Measurements from ENCODE around the gene IP6K3. TPM values are rescaled to one million over a fixed set of nuclear protein-coding genes. Genes with fewer than 3 reads are reported as not detected.

IP6K3 gene
- polyA plus RNA-seq, 1 of the 3 experiments (the other 2 are of a cell fraction): 0.21 TPM

DNA sequence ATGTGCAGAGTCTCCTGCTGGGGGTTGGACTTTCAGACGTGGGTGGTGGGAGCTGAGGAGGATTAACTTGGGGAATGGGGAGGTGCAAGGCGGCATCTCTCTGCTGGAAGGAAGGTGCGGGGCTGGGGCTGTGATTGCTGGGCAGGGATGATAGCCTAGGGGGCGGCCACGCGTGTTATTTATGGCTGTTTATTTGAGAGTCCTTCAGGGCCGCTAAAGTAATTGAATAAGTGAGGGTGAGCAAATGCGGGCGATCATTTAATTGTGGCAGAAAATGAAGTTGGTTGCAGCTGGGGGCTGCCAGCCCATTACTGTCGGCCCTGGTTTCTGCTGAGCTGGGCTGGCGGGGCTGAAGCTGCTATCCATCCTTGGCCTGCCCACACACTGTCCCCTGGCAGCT, 7.5 kb upstream of the IP6K3 start:
- Histone ChIP-seq H3K9me3 (no peaks in the 10 kb centered on the region), H3K4me1 (ENCODE audit: control insufficient read depth in 1 of 2, insufficient read depth in 2 of 2, low read depth in 1 of 2, low read length in 1 of 2) (peaks cover 0 to 19% of the 10 kb centered on the region in 2 experiments; a peak in 1 of 4 replicates), H3K27me3 (ENCODE audit: insufficient read depth) (no peaks in the 10 kb centered on the region), H4K20me1 (ENCODE audit: insufficient read depth) (no peaks in the 10 kb centered on the region), H2AFZ (ENCODE audit: low read depth) (no peak overlapping the region), H3K36me3 (replicated peaks in 1 of 2; ENCODE audit: control insufficient read depth in 1 of 2, insufficient read depth in 2 of 2, low read length in 1 of 2) (no peaks in the 10 kb centered on the region), H3K9ac (no peak overlapping the region), H3K79me2 (ENCODE audit: insufficient read depth) (no peaks in the 10 kb centered on the region), H3K4me2 (no peak overlapping the region), H3K4me3 (ENCODE audit: low read depth in 2 of 2, low read length in 1 of 2) (no peak overlapping the region), H3K9me2 (no peaks in the 10 kb centered on the region), H3K27ac (ENCODE audit: low read depth in 2 of 2, low read length in 1 of 2) (no peak overlapping the region), H3F3A (replicated peaks; ENCODE audit: insufficient read depth) (no peaks in the 10 kb centered on the region)
- ChIA-PET POLR2A (no interaction called here), CTCF (interaction anchor here (0.9 to 5.2 kb wide), 6 partner anchors 8 to 401 kb away, joined by 3 to 39 read pairs (median 6); partner anchors contain the start of gene UQCC2)
- TF ChIP-seq RFX5 (IDR thresholded peaks at IDR 0.05; ENCODE audit: low read length) (no peak), MXI1 (IDR thresholded peaks at IDR 0.05; ENCODE audit: low read depth, low read length) (no peak), YY1 (IDR thresholded peaks at IDR 0.05; ENCODE audit: low read depth) (no peak), NRF1 (IDR thresholded peaks at IDR 0.05; ENCODE audit: low read depth, low read length) (no peak), CHD2 (IDR thresholded peaks at IDR 0.05; ENCODE audit: low read length, partially characterized antibody) (no peak), EP300 (IDR thresholded peaks at IDR 0.05; ENCODE audit: borderline replicate concordance in 1 of 2, low read depth in 1 of 2, low read length in 1 of 2) (no peak), RXRA (IDR thresholded peaks at IDR 0.05; ENCODE audit: borderline replicate concordance, low read depth) (no peak), TEAD4 (IDR thresholded peaks at IDR 0.05; ENCODE audit: borderline replicate concordance, insufficient read depth) (no peak), POLR2AphosphoS5 (IDR thresholded peaks at IDR 0.05; ENCODE audit: low read depth, low read length) (no peak), RCOR1 (IDR thresholded peaks at IDR 0.05; ENCODE audit: low read length) (no peak), JUND (IDR thresholded peaks at IDR 0.05) (no peak), RAD21 (IDR thresholded peaks at IDR 0.05; ENCODE audit: low read length) (no peak), SMC3 (IDR thresholded peaks at IDR 0.05; ENCODE audit: low read depth, low read length) (no peak), GATA2 (CRISPR knock-in tag; IDR thresholded peaks at IDR 0.05) (no peak)
- 72% methylated on average over 10 of the region's 11 CpGs for WGBS (ENCODE audit: low lambda C conversion rate)
- no peak for DNase-seq

DNA sequence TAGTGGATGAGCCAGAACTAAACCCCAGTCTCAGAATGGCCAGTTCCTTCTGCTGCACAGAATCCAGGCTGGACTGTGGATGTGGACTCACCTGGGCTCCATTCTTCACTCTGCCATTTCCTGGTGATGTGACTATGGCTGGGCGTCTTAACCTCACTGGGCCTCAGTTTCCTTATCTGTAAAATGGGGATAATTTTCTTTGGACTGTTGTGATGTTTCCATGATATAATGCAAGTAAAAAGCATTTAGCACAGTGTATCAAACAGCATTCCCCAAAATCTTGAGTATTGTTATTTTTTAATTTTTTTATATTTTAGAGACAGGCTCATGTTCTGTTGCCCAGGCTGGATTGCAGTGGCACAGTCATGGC, 5.9 kb upstream of the IP6K3 start:
- peaks cover 0 to 19% of the 10 kb centered on the region in 2 experiments; a peak in 1 of 4 replicates for H3K4me1 ChIP-seq (ENCODE audit: control insufficient read depth in 1 of 2, insufficient read depth in 2 of 2, low read depth in 1 of 2, low read length in 1 of 2)
- H3K9me3 ChIP-seq: no peaks in the 10 kb centered on the region
- no peak for DNase-seq
- H3K9ac ChIP-seq: no peak overlapping the region
- no peak overlapping the region for H3K4me2 ChIP-seq
- no peaks in the 10 kb centered on the region for H3K9me2 ChIP-seq
- ChIA-PET POLR2A (no interaction called here), CTCF (interaction anchor here (0.8 to 5.2 kb wide), 6 partner anchors 9 to 411 kb away, joined by 3 to 39 read pairs (median 3); no protein-coding TSS in a partner anchor)
- H3K4me3 ChIP-seq (ENCODE audit: low read depth in 2 of 2, low read length in 1 of 2): no peak overlapping the region
- H2AFZ ChIP-seq (ENCODE audit: low read depth): no peak overlapping the region
- 78% methylated on average over 1 of the region's 1 CpG for WGBS (ENCODE audit: low lambda C conversion rate)
- H3K27me3 ChIP-seq (ENCODE audit: insufficient read depth): no peaks in the 10 kb centered on the region
- H3K27ac ChIP-seq (ENCODE audit: low read depth in 2 of 2, low read length in 1 of 2): no peak overlapping the region
- no peaks in the 10 kb centered on the region for H3F3A ChIP-seq (replicated peaks; ENCODE audit: insufficient read depth)
- TF ChIP-seq EZH2phosphoT487 (IDR thresholded peaks at IDR 0.05; ENCODE audit: borderline replicate concordance, low read depth) (no peak), PBX3 (IDR thresholded peaks at IDR 0.05) (no peak), NRF1 (IDR thresholded peaks at IDR 0.05; ENCODE audit: low read depth, low read length) (no peak), MEF2A (IDR thresholded peaks at IDR 0.05; ENCODE audit: borderline replicate concordance, low read depth) (no peak), REST (IDR thresholded peaks at IDR 0.05; ENCODE audit: low read depth, low read length) (no peak), FOXM1 (IDR thresholded peaks at IDR 0.05; ENCODE audit: low read depth) (no peak), ZBTB33 (IDR thresholded peaks at IDR 0.05; ENCODE audit: borderline replicate concordance, low read depth) (no peak), MXI1 (IDR thresholded peaks at IDR 0.05; ENCODE audit: low read depth, low read length) (no peak), SMC3 (IDR thresholded peaks at IDR 0.05; ENCODE audit: low read depth, low read length) (no peak), YY1 (IDR thresholded peaks at IDR 0.05; ENCODE audit: low read depth) (no peak)
- H4K20me1 ChIP-seq (ENCODE audit: insufficient read depth): no peaks in the 10 kb centered on the region
- no peaks in the 10 kb centered on the region for H3K79me2 ChIP-seq (ENCODE audit: insufficient read depth)
- no peaks in the 10 kb centered on the region for H3K36me3 ChIP-seq (replicated peaks in 1 of 2; ENCODE audit: control insufficient read depth in 1 of 2, insufficient read depth in 2 of 2, low read length in 1 of 2)

Measured in SK-N-SH (cell line).